ENCODE results near the gene HILPDA.
A peak's percentile ranks its signal among the peaks of the same experiment; 100 is the strongest.
"Not testable (repeated sequence)": the region's sequence is repeated elsewhere in the genome, so short reads cannot be mapped to it uniquely, and the experiment has no call there.

Gene HILPDA

GRCh38 chr7:128476402-128477335 lies 21.0 kb downstream of the HILPDA start, which contains the start of gene METTL2B:
Gene METTL2B, plus strand, starts transcription at chr7:128476748. Its CDS starts 18 bp downstream, at chr7:128476766.
- H3K27ac Mint-ChIP-seq, result peak within 1 kb of the TSS; percentile 99

GRCh38 chr7:128477336-128477690 lies 21.6 kb downstream of the HILPDA start:
- not testable (repeated sequence) for H3K27me3 Mint-ChIP-seq (ENCODE audit: low read depth, poor library complexity); DNase-seq; H3K9me3 Mint-ChIP-seq
- Mint-ChIP-seq H3K36me3 (ENCODE audit: low read depth) (peaks cover 20% of the 10 kb centered on the region), H3K4me3 (peak overlapping the region; percentile 100), H3K27ac (peak overlapping the region; percentile 99), H3K4me1 (peaks cover 29% of the 10 kb centered on the region)

More at GRCh38 chr7:128476402-128477335, 21.0 kb downstream of the HILPDA start, which contains the start of gene METTL2B:
- peak; percentile 85 for DNase-seq
- H3K9me3 Mint-ChIP-seq; H3K27me3 Mint-ChIP-seq (ENCODE audit: low read depth, poor library complexity): not testable (repeated sequence)
- peak within 1 kb of the TSS; percentile 100 for H3K4me3 Mint-ChIP-seq
- H3K4me1 Mint-ChIP-seq, result peaks cover 29% of the 10 kb centered on the region
- peak; percentile 42 for TF ChIP-seq CTCF (IDR thresholded peaks at IDR 0.05)
- peaks cover 20% of the 10 kb centered on the region for H3K36me3 Mint-ChIP-seq (ENCODE audit: low read depth)

- Mint-ChIP-seq H3K4me1 (peaks cover 29% of the 10 kb centered on the region), H3K36me3 (ENCODE audit: low read depth) (peaks cover 28% of the 10 kb centered on the region)
- H3K27ac Mint-ChIP-seq; H3K27me3 Mint-ChIP-seq (ENCODE audit: low read depth, poor library complexity); H3K9me3 Mint-ChIP-seq; H3K4me3 Mint-ChIP-seq; DNase-seq: not testable (repeated sequence)
These were observed 23.4 kb downstream of the HILPDA start for GRCh38 chr7:128479082-128479481.

- H3K4me1 Mint-ChIP-seq; H3K9me3 Mint-ChIP-seq; H3K4me3 Mint-ChIP-seq; DNase-seq; H3K27me3 Mint-ChIP-seq (ENCODE audit: low read depth, poor library complexity); H3K27ac Mint-ChIP-seq: not testable (repeated sequence)
- H3K36me3 Mint-ChIP-seq (ENCODE audit: low read depth), result peaks cover 54% of the 10 kb centered on the region
These were observed 32.5 kb downstream of the HILPDA start for GRCh38 chr7:128488134-128488533.

GRCh38 chr7:128497405-128497804 lies 41.7 kb downstream of the HILPDA start:
- H3K4me1 Mint-ChIP-seq, result no peaks in the 10 kb centered on the region
- H3K27me3 Mint-ChIP-seq (ENCODE audit: low read depth, poor library complexity), result peaks cover 4% of the 10 kb centered on the region
- no peak overlapping the region for H3K27ac Mint-ChIP-seq
- peaks cover 50% of the 10 kb centered on the region for H3K36me3 Mint-ChIP-seq (ENCODE audit: low read depth)
- no peak for TF ChIP-seq CTCF (IDR thresholded peaks at IDR 0.05)
- no peaks in the 10 kb centered on the region for H3K9me3 Mint-ChIP-seq
- no peak overlapping the region for H3K4me3 Mint-ChIP-seq
- no peak for DNase-seq

GRCh38 chr7:128505416-128505815 lies 49.7 kb downstream of the HILPDA start:
- H3K27me3 Mint-ChIP-seq (ENCODE audit: low read depth, poor library complexity), result not testable (repeated sequence)

GRCh38 chr7:128506819-128507218 lies 51.1 kb downstream of the HILPDA start:
- not testable (repeated sequence) for H3K9me3 Mint-ChIP-seq; H3K4me3 Mint-ChIP-seq; H3K27ac Mint-ChIP-seq; H3K4me1 Mint-ChIP-seq; H3K27me3 Mint-ChIP-seq (ENCODE audit: low read depth, poor library complexity); DNase-seq
- peaks cover 16% of the 10 kb centered on the region for H3K36me3 Mint-ChIP-seq (ENCODE audit: low read depth)

More at GRCh38 chr7:128505416-128505815, 49.7 kb downstream of the HILPDA start:
- peaks cover 30% of the 10 kb centered on the region for H3K36me3 Mint-ChIP-seq (ENCODE audit: low read depth)
- not testable (repeated sequence) for H3K9me3 Mint-ChIP-seq, H3K27ac Mint-ChIP-seq, H3K4me1 Mint-ChIP-seq, H3K4me3 Mint-ChIP-seq, DNase-seq

- DNase-seq; H3K4me1 Mint-ChIP-seq; H3K27me3 Mint-ChIP-seq (ENCODE audit: low read depth, poor library complexity); H3K4me3 Mint-ChIP-seq; H3K9me3 Mint-ChIP-seq: not testable (repeated sequence)
- Mint-ChIP-seq H3K36me3 (ENCODE audit: low read depth) (peaks cover 12% of the 10 kb centered on the region), H3K27ac (peak overlapping the region; percentile 16)
These were observed 51.8 kb downstream of the HILPDA start for GRCh38 chr7:128507321-128507993.

Data from nephron progenitor cell (in vitro differentiated cells).